Dermis lymphatic vessel endothelial cell (primary cell): Measurements from ENCODE around the gene MT1G. TPM values are rescaled to one million over a fixed set of nuclear protein-coding genes. Genes with fewer than 3 reads are reported as not detected.

Experiments
- total RNA-seq: library from RNA; depleted of rRNA; stranded (reverse); fragments of >200 nt; gene quantifications from 2 replicates; pipeline ENCODE4 v1.2.1, GENCODE V29; 2014

MT1G gene
- 0.22 TPM in 1 of 2 replicates, not detected in the other for total RNA-seq

GRCh38 chr16:56667581-56668571 lies at the start of gene MT1G:
Gene MT1G (minus strand): TSS chr16:56668065. CDS start chr16:56667993, 72 bp downstream.

GRCh38 chr16:56681939-56682702 lies 14.3 kb upstream of the MT1G start, which contains the start of gene MT1X:
Gene MT1X (plus strand): TSS chr16:56682470. CDS start chr16:56682541, 71 bp downstream.

GRCh38 chr16:56669005-56669839 lies 1.4 kb upstream of the MT1G start, which contains the start of gene MT1H:
Gene MT1H (plus strand): TSS chr16:56669814. CDS start chr16:56669885, 71 bp downstream.

GRCh38 chr16:56657555-56658326 lies 10.1 kb downstream of the MT1G start, which contains the start of gene MT1F:
Gene MT1F (plus strand): TSS chr16:56657959. CDS start chr16:56658059, 100 bp downstream.

GRCh38 chr16:56651586-56651985 lies 16.3 kb downstream of the MT1G start, which contains the start of gene MT1B:
Gene MT1B (plus strand): TSS chr16:56651886. CDS start chr16:56651954, 68 bp downstream.

GRCh38 chr16:56637814-56638750 lies 29.8 kb downstream of the MT1G start, which contains the start of gene MT1A:
Gene MT1A (plus strand): TSS chr16:56638666. CDS start chr16:56638739, 73 bp downstream.

GRCh38 chr16:56632156-56632847 lies 35.6 kb downstream of the MT1G start, which contains the start of gene MT1M:
Gene MT1M (plus strand): TSS chr16:56632659. CDS start chr16:56632732, 73 bp downstream.

GRCh38 chr16:56625140-56625942 lies 42.5 kb downstream of the MT1G start, which contains the start of gene MT1E:
Gene MT1E (plus strand): TSS chr16:56625781. CDS start chr16:56625852, 71 bp downstream.

Other genes starting within 250 kb of the MT1G start
- 283 and 317 TPM in 2 replicates for gene AMFR, start 242.5 kb downstream of the MT1G start, total RNA-seq
- gene NUDT21, start 216.7 kb downstream of the MT1G start, total RNA-seq = 82.9 and 91.3 TPM in 2 replicates
- gene OGFOD1, start 216.5 kb downstream of the MT1G start, total RNA-seq = 42.3 and 73.3 TPM in 2 replicates
- gene BBS2, start 148.0 kb downstream of the MT1G start, total RNA-seq = 45.8 and 55.3 TPM in 2 replicates
- gene MT4, start 103.0 kb downstream of the MT1G start, total RNA-seq = not detected in 2 replicates
- not detected in 2 replicates for gene MT3, start 78.5 kb downstream of the MT1G start, total RNA-seq
- 8.3 and 11.2 TPM in 2 replicates for gene MT2A, start 59.5 kb downstream of the MT1G start, total RNA-seq
- gene MT1E, start 42.3 kb downstream of the MT1G start, total RNA-seq = 10.4 and 25.5 TPM in 2 replicates
- gene MT1M, start 35.4 kb downstream of the MT1G start, total RNA-seq = 0.43 and 0.54 TPM in 2 replicates
- gene MT1A, start 29.4 kb downstream of the MT1G start, total RNA-seq = 0.43 TPM in 1 of 2 replicates, not detected in the other
- gene MT1B, start 16.2 kb downstream of the MT1G start, total RNA-seq = not detected in 2 replicates
- gene MT1F, start 10.1 kb downstream of the MT1G start, total RNA-seq = 0.22 and 0.34 TPM in 2 replicates
- not detected in 2 replicates for gene MT1H, start 1.7 kb upstream of the MT1G start, total RNA-seq
- 8.6 and 8.7 TPM in 2 replicates for gene MT1X, start 14.4 kb upstream of the MT1G start, total RNA-seq
- gene NUP93, start 62.1 kb upstream of the MT1G start, total RNA-seq = 51.4 and 58.7 TPM in 2 replicates
- gene SLC12A3, start 197.1 kb upstream of the MT1G start, total RNA-seq = 0.09 TPM in 1 of 2 replicates, not detected in the other